Gastroesophageal sphincter (tissue), 4 donors: ENCODE measurements around the gene AMMECR1. TPM values are rescaled to one million over a fixed set of nuclear protein-coding genes. Genes with fewer than 3 reads are reported as not detected.

ENCODE experiments used
- ATAC-seq: fragments of 150-250 bp; one replicate; pipeline ENCODE4 v1.9.1; 2016; ENCODE audit warnings: mild to moderate bottlenecking, moderate library complexity
- H3K27ac ChIP-seq, 4 donors: fragments of 200-600 bp; sonication (generic) in 3 of 4; 1 replicate in 3 of 4; 2 replicates in 1 of 4; pipeline ENCODE4 v1.5.1; 2016 to 2019
- H3K27me3 ChIP-seq: fragments of 200-600 bp; sonication (generic); one replicate; pipeline ENCODE4 v1.5.1; 2019
- H3K36me3 ChIP-seq, 2 donors: fragments of 200-600 bp; sonication (generic); one replicate each; pipeline ENCODE4 v1.5.1; 2019; ENCODE audit warnings: control low read depth in 1 of 2
- H3K4me1 ChIP-seq, 3 donors: fragments of 200-600 bp; sonication (generic); 1 replicate in 2 of 3; 2 replicates in 1 of 3; pipeline ENCODE4 v1.5.1; 2016 to 2019; ENCODE audit warnings: control low read depth in 2 of 3
- H3K4me3 ChIP-seq, 2 donors: fragments of 200-600 bp; sonication (generic); one replicate each; pipeline ENCODE4 v1.5.1; 2019; ENCODE audit warnings: mild to moderate bottlenecking in 1 of 2, moderate library complexity in 1 of 2
- H3K9me3 ChIP-seq, 3 donors: fragments of 200-600 bp; sonication (generic); one replicate each; pipeline ENCODE4 v1.5.1; 2017 to 2019; ENCODE audit warnings: control low read depth in 2 of 3
- EP300 ChIP-seq: sonication (generic); formaldehyde crosslinking; IDR thresholded peaks from one replicate; pipeline ENCODE4 v1.6.1; 2017; ENCODE audit warnings: antibody characterized with exemption, mild to moderate bottlenecking
- POLR2A ChIP-seq, 2 donors: fragments of 450-650 bp; IDR thresholded peaks; one replicate each; pipeline ENCODE4 v1.6.1; 2017; ENCODE audit warnings: antibody characterized with exemption in 2 of 2, mild to moderate bottlenecking in 2 of 2, moderate library complexity in 1 of 2
- POLR2AphosphoS5 ChIP-seq: sonication (generic); formaldehyde crosslinking; IDR thresholded peaks from one replicate; pipeline ENCODE4 v1.6.1; 2017; ENCODE audit warnings: antibody characterized with exemption
- WGBS, 2 donors: methylation state at CpG; one replicate each; pipeline ENCODE4 v1.1.5; 2018; ENCODE audit warnings: low coverage in 1 of 2; 5-methylcytosine and 5-hydroxymethylcytosine counted together
- total RNA-seq, 4 donors: library from RNA; depleted of rRNA; stranded (reverse); fragments of >200 nt; gene quantifications; one replicate each; pipeline ENCODE4 v1.1.0, GENCODE V29; 2016
- TF ChIP-seq, protein P1 (sequence below), 4 experiments: fragments of 200-600 bp in 2 of 4; fragments of 450-650 bp in 2 of 4; sonication (generic) in 1 of 4; IDR thresholded peaks; one replicate each; pipeline ENCODE4 v1.5.1; 2017 to 2019; ENCODE audit warnings: antibody characterized with exemption in 4 of 4, mild to moderate bottlenecking in 2 of 4, moderate library complexity in 2 of 4

The AMMECR1 gene
- total RNA-seq, 4 donors from 2014 or later, result 2.6 to 6.8 (median 3.6) TPM

DNA sequence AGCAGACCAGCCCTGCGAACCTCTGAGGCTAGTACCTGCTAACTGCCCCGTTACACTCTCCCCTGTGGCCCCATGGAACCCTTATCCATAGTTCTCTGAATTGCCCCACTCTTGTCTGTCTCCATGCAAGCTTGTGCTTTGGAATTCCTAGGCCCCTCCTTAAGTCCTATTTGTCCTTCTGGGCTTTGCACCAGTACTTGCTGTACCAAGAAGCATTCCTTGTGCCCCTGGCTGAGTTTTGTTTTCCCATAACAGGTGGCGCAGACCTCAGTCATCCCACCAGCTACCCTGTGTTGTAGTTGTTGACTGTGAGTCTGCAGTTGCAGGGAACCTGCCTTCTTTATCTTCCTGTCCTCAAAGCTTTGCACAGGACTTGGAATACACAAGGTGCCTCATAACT is 147.9 kb downstream of the AMMECR1 start:
- TF ChIP-seq POLR2AphosphoS5, result no peak
- no peak for TF ChIP-seq POLR2A (IDR thresholded peaks at IDR 0.05)
- TF ChIP-seq, protein P1, sequence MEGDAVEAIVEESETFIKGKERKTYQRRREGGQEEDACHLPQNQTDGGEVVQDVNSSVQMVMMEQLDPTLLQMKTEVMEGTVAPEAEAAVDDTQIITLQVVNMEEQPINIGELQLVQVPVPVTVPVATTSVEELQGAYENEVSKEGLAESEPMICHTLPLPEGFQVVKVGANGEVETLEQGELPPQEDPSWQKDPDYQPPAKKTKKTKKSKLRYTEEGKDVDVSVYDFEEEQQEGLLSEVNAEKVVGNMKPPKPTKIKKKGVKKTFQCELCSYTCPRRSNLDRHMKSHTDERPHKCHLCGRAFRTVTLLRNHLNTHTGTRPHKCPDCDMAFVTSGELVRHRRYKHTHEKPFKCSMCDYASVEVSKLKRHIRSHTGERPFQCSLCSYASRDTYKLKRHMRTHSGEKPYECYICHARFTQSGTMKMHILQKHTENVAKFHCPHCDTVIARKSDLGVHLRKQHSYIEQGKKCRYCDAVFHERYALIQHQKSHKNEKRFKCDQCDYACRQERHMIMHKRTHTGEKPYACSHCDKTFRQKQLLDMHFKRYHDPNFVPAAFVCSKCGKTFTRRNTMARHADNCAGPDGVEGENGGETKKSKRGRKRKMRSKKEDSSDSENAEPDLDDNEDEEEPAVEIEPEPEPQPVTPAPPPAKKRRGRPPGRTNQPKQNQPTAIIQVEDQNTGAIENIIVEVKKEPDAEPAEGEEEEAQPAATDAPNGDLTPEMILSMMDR (IDR thresholded peaks at IDR 0.05), result no peak
- no peak for TF ChIP-seq EP300
- WGBS, 2 donors, result 100% methylated on average over 1 of the region's 3 CpGs

DNA sequence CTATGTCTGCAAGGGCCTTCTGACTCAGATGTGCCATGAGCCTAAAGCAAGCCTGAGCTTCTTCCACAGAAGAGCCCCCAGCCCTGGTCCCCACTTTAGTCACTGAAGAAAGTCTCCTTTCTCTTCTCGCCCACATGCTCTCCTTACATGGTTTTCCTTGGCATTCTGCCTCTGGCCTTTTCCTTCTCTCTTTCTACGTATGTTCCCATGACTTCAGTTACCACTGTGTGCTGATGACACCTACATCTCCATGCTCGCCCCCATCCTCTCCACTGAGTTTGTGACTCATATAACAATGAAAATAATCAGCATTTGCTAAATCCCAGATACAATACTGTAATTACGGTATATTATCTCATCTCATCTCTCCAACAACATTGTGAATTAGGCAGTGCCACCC is 149.3 kb downstream of the AMMECR1 start:
- Histone ChIP-seq H3K27me3 (no peaks in the 10 kb centered on the region), H3K27ac (no peak overlapping the region), H3K9me3 (no peaks in the 10 kb centered on the region), H3K36me3 (peaks cover 0 to 9% of the 10 kb centered on the region in 2 donors), H3K4me3 (no peak overlapping the region), H3K4me1 (no peaks in the 10 kb centered on the region)
- TF ChIP-seq POLR2A (IDR thresholded peaks at IDR 0.05), result no peak
- TF ChIP-seq EP300, result no peak
- TF ChIP-seq POLR2AphosphoS5, result no peak
- TF ChIP-seq, protein P1 (IDR thresholded peaks at IDR 0.05), result no peak
- ATAC-seq, result no peak
- WGBS, 2 donors, result 60 to 100% methylated on average over 1 to 4 of the region's 4 CpGs

More for the DNA sequence above, 147.9 kb downstream of the AMMECR1 start:
- H3K9me3 ChIP-seq, result no peaks in the 10 kb centered on the region
- H3K27ac ChIP-seq, result no peak overlapping the region
- H3K27me3 ChIP-seq, result no peaks in the 10 kb centered on the region
- no peak for ATAC-seq
- no peak overlapping the region for H3K4me3 ChIP-seq
- H3K36me3 ChIP-seq, result peaks cover 0 to 9% of the 10 kb centered on the region in 2 donors
- H3K4me1 ChIP-seq, result no peaks in the 10 kb centered on the region

DNA sequence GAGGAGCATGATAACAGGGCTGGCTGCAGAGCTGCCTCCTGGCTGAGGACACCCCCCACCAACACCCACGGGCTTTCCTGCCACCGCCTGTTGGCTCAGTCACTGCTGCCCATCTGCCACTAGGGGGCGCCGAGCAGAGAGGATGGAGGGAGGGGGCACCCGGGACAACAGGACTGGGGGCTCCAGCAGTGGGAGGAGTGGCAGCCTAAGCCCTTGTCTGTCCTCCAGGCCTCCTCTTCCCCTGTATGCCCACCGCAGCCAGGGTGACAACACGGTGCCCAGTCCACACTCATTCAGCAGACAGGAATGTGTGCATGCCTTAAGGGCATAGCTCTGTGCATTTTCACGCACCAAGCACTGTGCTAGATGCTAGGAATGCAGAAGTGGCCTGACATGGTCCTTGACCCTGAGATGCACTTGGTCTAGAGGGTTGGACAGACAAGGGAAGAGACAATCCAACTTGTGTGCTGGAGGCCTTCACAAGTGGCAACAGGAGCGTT is 149.9 kb downstream of the AMMECR1 start:
- H3K4me3 ChIP-seq, result no peak overlapping the region
- no peak for ATAC-seq
- no peaks in the 10 kb centered on the region for H3K27me3 ChIP-seq
- 44% methylated on average over 2 of the region's 9 CpGs; no CpG with 5 or more reads in 1 of the 2 donors for WGBS, 2 donors
- H3K27ac ChIP-seq, result no peak overlapping the region
- H3K4me1 ChIP-seq, result no peaks in the 10 kb centered on the region
- H3K9me3 ChIP-seq, result no peaks in the 10 kb centered on the region
- peaks cover 0 to 9% of the 10 kb centered on the region in 2 donors for H3K36me3 ChIP-seq
- TF ChIP-seq, protein P1 (IDR thresholded peaks at IDR 0.05), result peak in 1 of 4 experiments; percentile 57
- TF ChIP-seq POLR2A (IDR thresholded peaks at IDR 0.05), result no peak

DNA sequence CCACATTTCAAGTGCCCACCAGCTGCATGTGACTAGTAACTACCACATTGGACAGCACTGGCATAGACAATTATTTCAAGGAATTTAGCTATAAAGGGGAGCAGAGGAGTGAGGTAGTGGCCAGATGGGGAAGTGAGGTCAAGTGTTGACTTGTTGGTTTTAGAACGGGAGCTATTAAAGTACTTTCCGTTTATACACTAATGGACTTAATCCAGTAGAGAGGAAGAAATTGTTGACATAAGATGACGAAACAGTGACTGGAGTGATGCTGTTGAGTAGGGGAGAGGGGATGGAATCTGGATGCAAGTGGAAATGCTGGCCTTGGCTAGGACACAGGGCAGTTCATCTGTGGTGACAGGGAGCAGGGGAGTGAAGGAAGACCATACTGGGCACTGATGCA is 154.4 kb downstream of the AMMECR1 start:
- WGBS, 2 donors, result 72% methylated on average over 2 to 3 of the region's 3 CpGs
- no peak for ATAC-seq
- TF ChIP-seq POLR2A (IDR thresholded peaks at IDR 0.05) (no peak), EP300 (no peak), POLR2AphosphoS5 (no peak)
- TF ChIP-seq, protein P1 (IDR thresholded peaks at IDR 0.05), result no peak
- no peak overlapping the region for H3K27ac ChIP-seq
- H3K4me1 ChIP-seq, result no peaks in the 10 kb centered on the region
- H3K9me3 ChIP-seq, result no peaks in the 10 kb centered on the region
- H3K27me3 ChIP-seq, result no peaks in the 10 kb centered on the region
- no peaks in the 10 kb centered on the region for H3K36me3 ChIP-seq
- H3K4me3 ChIP-seq, result no peak overlapping the region

DNA sequence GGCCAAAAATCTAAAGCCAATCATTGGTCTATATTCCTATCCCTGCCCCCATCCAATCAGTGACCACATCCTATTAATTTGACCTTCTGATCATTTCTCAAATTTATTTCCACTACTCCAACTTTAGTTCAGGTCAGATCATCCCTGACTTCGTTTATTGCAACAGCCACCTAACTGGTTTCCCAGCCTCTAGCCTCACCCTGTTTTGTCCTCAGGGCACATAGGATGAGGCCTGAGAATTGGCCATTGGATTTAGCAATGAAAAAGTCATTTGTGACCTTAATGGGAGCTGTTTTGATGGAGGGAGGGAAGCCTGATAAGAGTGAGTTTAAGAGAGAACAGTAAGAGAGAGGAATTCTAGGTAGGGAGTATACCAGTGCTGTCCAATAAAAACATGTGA is 155.0 kb downstream of the AMMECR1 start:
- TF ChIP-seq, protein P1 (IDR thresholded peaks at IDR 0.05), result no peak
- TF ChIP-seq POLR2AphosphoS5, result no peak
- no peak for TF ChIP-seq EP300
- no peak for TF ChIP-seq POLR2A (IDR thresholded peaks at IDR 0.05)
- Histone ChIP-seq H3K4me3 (no peak overlapping the region), H3K27ac (no peak overlapping the region), H3K9me3 (no peaks in the 10 kb centered on the region), H3K36me3 (no peaks in the 10 kb centered on the region), H3K4me1 (no peaks in the 10 kb centered on the region), H3K27me3 (no peaks in the 10 kb centered on the region)
- WGBS, 2 donors, result 38 to 80% methylated on average over 1 of the region's 1 CpG
- no peak for ATAC-seq
